Glutamatergic neuron (in vitro differentiated cells): Measurements from ENCODE around the gene JARID2. TPM values are rescaled to one million over a fixed set of nuclear protein-coding genes. Genes with fewer than 3 reads are reported as not detected.

Experiments
- DNase-seq: peaks from one replicate; pipeline ENCODE4 v3.0.0; 2022
- H3K27ac Mint-ChIP-seq: one replicate; pipeline ENCODE4 v1.8.0; 2020; ENCODE audit warnings: mild to moderate bottlenecking, mixed read lengths, inconsistent platforms; ENCODE audit not compliant: unreplicated experiment
- H3K27me3 Mint-ChIP-seq: one replicate; pipeline ENCODE4 v1.8.0; 2020; ENCODE audit warnings: mild to moderate bottlenecking, moderate library complexity, mixed read lengths, inconsistent platforms; ENCODE audit not compliant: unreplicated experiment
- H3K36me3 Mint-ChIP-seq: one replicate; pipeline ENCODE4 v1.8.0; 2020; ENCODE audit warnings: mild to moderate bottlenecking, mixed read lengths, inconsistent platforms; ENCODE audit not compliant: unreplicated experiment
- H3K4me1 Mint-ChIP-seq: one replicate; pipeline ENCODE4 v1.8.0; 2020; ENCODE audit warnings: mild to moderate bottlenecking, low read depth, mixed read lengths, inconsistent platforms; ENCODE audit not compliant: unreplicated experiment
- H3K4me3 Mint-ChIP-seq: one replicate; pipeline ENCODE4 v1.8.0; 2020; ENCODE audit warnings: mild to moderate bottlenecking, mixed read lengths, inconsistent platforms; ENCODE audit not compliant: unreplicated experiment
- H3K9me3 Mint-ChIP-seq: one replicate; pipeline ENCODE4 v1.8.0; 2020; ENCODE audit warnings: mild to moderate bottlenecking, moderate library complexity, mixed read lengths, inconsistent platforms; ENCODE audit not compliant: unreplicated experiment
- total RNA-seq: library from RNA; stranded (reverse); fragmentation: NEBNext Ultra II Directional; extraction: Animal tissue kit (Norgen Biotek cat#: 25700); gene quantifications from one replicate; pipeline ENCODE4 v1.2.1, GENCODE V29; 2021; ENCODE audit not compliant: unreplicated experiment
- TF ChIP-seq, protein P1 (sequence below): fragments of 200-600 bp; sonication (generic); IDR thresholded peaks from one replicate; pipeline ENCODE4 v1.5.0; 2021; ENCODE audit not compliant: partially characterized antibody, unreplicated experiment

Gene JARID2
- total RNA-seq, 1 donor from 2014 or later: 83.8 TPM

DNA sequence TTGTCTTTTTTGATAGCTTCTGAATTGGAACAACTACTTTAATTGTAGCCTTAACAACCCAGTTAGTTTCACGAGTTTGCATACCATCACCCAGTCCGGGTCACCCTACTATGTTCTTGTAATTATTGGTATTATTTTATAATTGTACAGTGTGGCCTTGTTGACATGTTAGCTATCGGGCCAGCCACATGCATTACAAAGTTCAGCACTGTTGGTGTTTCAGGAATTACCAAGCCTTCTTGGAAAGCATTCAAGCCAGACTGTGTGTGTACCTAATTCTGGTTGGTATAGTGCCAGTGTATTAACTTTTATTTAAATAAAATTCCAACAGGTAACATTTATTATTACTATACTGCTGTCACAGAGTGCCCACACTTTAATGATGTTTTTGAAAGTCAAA, 150.9 kb downstream of the JARID2 start:
- TF ChIP-seq, protein P1, sequence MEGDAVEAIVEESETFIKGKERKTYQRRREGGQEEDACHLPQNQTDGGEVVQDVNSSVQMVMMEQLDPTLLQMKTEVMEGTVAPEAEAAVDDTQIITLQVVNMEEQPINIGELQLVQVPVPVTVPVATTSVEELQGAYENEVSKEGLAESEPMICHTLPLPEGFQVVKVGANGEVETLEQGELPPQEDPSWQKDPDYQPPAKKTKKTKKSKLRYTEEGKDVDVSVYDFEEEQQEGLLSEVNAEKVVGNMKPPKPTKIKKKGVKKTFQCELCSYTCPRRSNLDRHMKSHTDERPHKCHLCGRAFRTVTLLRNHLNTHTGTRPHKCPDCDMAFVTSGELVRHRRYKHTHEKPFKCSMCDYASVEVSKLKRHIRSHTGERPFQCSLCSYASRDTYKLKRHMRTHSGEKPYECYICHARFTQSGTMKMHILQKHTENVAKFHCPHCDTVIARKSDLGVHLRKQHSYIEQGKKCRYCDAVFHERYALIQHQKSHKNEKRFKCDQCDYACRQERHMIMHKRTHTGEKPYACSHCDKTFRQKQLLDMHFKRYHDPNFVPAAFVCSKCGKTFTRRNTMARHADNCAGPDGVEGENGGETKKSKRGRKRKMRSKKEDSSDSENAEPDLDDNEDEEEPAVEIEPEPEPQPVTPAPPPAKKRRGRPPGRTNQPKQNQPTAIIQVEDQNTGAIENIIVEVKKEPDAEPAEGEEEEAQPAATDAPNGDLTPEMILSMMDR: no peak
- H3K4me3 Mint-ChIP-seq: no peak overlapping the region
- H3K4me1 Mint-ChIP-seq: peaks cover 44% of the 10 kb centered on the region
- H3K27ac Mint-ChIP-seq: no peak overlapping the region
- no peak for DNase-seq
- H3K27me3 Mint-ChIP-seq: peaks cover 12% of the 10 kb centered on the region
- H3K9me3 Mint-ChIP-seq: peaks cover 12% of the 10 kb centered on the region
- H3K36me3 Mint-ChIP-seq: no peaks in the 10 kb centered on the region

DNA sequence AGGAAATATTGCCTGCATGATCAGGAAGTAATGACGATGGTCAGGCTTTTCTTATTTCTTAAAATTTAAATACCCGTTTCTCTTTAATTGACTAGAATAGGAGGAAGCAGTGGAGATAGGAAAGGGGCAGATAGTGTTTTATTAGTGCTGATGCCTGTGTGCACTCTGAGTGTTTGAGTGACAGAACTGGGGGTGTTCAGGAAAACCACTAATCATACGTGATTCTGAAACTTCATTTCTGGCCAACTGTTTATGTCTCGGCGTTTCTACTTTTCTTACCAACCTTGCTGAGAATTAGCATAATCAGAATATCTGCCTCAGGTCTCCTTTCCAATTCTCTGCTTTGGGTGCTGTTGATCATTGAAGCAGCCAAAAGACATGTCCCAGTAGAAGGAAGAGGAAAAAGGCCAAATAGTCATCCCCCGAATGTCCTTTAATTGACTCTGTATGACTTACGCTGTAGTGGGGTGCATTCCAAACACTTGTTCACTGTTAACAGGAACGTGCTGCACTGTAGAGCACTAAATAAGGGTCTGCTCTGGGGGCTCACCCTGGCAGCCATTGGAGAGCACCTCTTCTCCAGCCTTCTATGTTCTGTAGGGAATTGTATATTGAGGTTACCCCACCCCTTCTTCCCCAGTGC, 152.9 kb downstream of the JARID2 start:
- Mint-ChIP-seq H3K4me1 (peaks cover 48% of the 10 kb centered on the region), H3K27ac (no peak overlapping the region)

DNA sequence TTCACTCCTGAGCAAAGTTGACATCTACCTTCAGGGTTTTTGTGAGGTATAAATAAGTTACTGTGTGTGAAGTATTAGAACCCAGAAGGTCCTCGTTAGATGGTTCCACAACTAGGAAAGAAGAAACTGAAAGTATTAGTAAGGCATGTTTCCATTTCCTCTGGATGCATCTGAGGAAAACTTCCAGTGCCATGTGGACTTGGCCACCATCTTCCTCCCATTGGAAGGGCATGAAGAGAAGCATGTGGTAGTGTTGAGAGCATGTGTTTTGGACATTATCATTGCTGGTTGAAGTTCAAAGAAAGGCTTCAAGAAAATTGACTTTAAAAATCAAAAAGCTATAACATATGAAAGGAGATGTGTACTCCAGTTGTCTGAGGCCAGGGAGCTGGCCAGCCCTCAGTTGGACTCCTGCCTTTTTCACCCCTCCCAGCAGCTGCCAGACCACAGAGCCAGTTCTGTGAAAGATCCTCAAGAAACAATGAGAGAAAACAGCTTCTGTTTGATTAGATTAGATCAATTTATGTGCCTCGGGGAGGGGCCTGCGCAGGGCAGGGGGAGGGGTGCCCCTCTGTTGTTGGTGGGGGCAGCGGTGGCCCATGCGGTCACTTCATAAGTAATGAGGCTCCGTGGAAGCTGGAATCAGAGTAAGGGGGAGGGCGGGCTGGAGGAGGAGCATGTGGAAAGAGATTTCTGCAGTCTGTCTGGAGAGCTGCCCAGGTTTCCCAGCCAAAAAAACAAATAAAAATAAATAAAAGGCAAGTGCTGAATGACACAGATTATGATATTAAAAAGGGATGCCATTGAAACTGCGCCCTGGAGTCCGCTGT, 154.0 kb downstream of the JARID2 start:
- Mint-ChIP-seq H3K27ac (peak overlapping the region; percentile 92), H3K4me3 (peak overlapping the region; percentile 90), H3K4me1 (peaks cover 56% of the 10 kb centered on the region), H3K36me3 (no peaks in the 10 kb centered on the region), H3K27me3 (peaks cover 4% of the 10 kb centered on the region), H3K9me3 (peaks cover 6% of the 10 kb centered on the region)
- TF ChIP-seq, protein P1: no peak
- peak; percentile 75 for DNase-seq

More for the DNA sequence above, 152.9 kb downstream of the JARID2 start:
- peaks cover 6% of the 10 kb centered on the region for H3K9me3 Mint-ChIP-seq
- H3K4me3 Mint-ChIP-seq: no peak overlapping the region
- H3K27me3 Mint-ChIP-seq: peaks cover 9% of the 10 kb centered on the region
- TF ChIP-seq, protein P1: no peak
- no peak for DNase-seq
- H3K36me3 Mint-ChIP-seq: no peaks in the 10 kb centered on the region

DNA sequence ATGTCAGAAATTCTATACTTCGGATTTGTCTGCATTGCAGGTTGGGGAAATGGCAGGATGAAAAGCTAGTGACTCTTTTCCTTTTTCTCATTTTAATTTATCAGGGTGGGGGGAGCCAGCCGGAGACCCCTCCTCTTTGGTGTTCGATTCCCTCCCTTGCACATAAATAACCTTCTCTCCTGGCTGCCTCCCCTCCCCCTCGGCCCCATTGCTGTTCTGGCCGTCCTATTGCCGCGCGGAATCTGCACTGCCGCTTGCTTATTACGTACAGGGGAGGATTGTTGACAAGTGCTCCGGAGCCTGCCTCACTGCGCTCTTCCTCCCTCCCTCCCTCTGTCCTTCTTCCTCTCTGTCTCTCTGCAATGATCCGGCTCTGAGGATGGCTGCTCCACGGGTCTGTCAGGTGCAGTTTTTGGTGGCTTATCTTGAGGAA, 154.7 kb downstream of the JARID2 start:
- H3K4me3 Mint-ChIP-seq: peak overlapping the region; percentile 90
- peaks cover 63% of the 10 kb centered on the region for H3K4me1 Mint-ChIP-seq
- TF ChIP-seq, protein P1: no peak

DNA sequence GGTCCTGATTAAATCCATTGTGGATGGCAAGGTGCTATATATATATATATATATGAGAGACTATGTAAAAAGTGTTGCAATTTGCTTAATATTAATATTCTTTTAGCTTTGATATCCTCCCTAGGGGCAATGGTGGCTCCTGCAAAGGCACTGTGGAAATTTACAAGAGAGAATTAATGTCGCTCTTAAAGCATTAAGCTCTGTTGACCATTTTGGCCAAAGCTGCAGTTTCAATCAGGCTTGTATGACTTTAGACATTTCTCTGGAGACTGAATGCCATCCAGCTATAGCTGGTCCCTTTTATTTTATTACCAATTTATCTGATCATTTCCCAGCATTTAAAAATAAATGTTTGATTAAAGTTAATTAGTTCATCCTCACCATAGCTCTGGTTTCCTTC, 155.3 kb downstream of the JARID2 start:
- Mint-ChIP-seq H3K4me3 (peak overlapping the region; percentile 90), H3K27me3 (peaks cover 8% of the 10 kb centered on the region), H3K36me3 (no peaks in the 10 kb centered on the region), H3K27ac (peak overlapping the region; percentile 92), H3K4me1 (peaks cover 68% of the 10 kb centered on the region), H3K9me3 (peaks cover 8% of the 10 kb centered on the region)
- no peak for DNase-seq
- TF ChIP-seq, protein P1: no peak

More for the DNA sequence above, 154.7 kb downstream of the JARID2 start:
- Mint-ChIP-seq H3K27me3 (peaks cover 7% of the 10 kb centered on the region), H3K27ac (peak overlapping the region; percentile 92), H3K36me3 (no peaks in the 10 kb centered on the region), H3K9me3 (peaks cover 6% of the 10 kb centered on the region)
- peak; percentile 73 for DNase-seq
